Measurements from ENCODE around the gene CDH12. TPM values are rescaled to one million over a fixed set of nuclear protein-coding genes. Genes with fewer than 3 reads are reported as not detected.

CDH12 gene
- total and polyA plus RNA-seq, 4 donors, result 0.02 to 0.33 (median 0.17) TPM; not detected in 1

GRCh38 chr5:22764736-22765135 is 88.4 kb downstream of the CDH12 start:
- Histone ChIP-seq H3K27me3 (ENCODE audit: control insufficient read depth in 4 of 4, insufficient read depth in 4 of 4, low read length in 3 of 4) (no peaks in the 10 kb centered on the region), H3K9me3 (ENCODE audit: control insufficient read depth in 4 of 4, low read length in 3 of 4) (no peaks in the 10 kb centered on the region), H3K9ac (ENCODE audit: low read depth in 1 of 2, low read length in 2 of 2) (no peak overlapping the region), H3K36me3 (ENCODE audit: control insufficient read depth in 4 of 4, insufficient read depth in 3 of 4, low read depth in 1 of 4, low read length in 3 of 4) (no peaks in the 10 kb centered on the region), H3K27ac (ENCODE audit: low read depth in 1 of 2, low read length in 2 of 2) (no peak overlapping the region), H3K4me1 (ENCODE audit: control insufficient read depth in 4 of 4, insufficient read depth in 4 of 4, low read length in 3 of 4) (no peaks in the 10 kb centered on the region), H3K4me3 (ENCODE audit: low read depth in 1 of 3, low read length in 3 of 3) (no peak overlapping the region)
- TF ChIP-seq GABPA (IDR thresholded peaks at IDR 0.05 in 1 of 2, conservative IDR thresholded peaks at IDR 0.05 in 1 of 2), result no peak
- no peak for TF ChIP-seq FOXA2 (IDR thresholded peaks at IDR 0.05)
- no peak for TF ChIP-seq HNF4A (conservative IDR thresholded peaks at IDR 0.05)
- TF ChIP-seq, protein P1, sequence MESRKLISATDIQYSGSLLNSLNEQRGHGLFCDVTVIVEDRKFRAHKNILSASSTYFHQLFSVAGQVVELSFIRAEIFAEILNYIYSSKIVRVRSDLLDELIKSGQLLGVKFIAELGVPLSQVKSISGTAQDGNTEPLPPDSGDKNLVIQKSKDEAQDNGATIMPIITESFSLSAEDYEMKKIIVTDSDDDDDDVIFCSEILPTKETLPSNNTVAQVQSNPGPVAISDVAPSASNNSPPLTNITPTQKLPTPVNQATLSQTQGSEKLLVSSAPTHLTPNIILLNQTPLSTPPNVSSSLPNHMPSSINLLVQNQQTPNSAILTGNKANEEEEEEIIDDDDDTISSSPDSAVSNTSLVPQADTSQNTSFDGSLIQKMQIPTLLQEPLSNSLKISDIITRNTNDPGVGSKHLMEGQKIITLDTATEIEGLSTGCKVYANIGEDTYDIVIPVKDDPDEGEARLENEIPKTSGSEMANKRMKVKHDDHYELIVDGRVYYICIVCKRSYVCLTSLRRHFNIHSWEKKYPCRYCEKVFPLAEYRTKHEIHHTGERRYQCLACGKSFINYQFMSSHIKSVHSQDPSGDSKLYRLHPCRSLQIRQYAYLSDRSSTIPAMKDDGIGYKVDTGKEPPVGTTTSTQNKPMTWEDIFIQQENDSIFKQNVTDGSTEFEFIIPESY (IDR thresholded peaks at IDR 0.05), result no peak
- TF ChIP-seq, protein P2, sequence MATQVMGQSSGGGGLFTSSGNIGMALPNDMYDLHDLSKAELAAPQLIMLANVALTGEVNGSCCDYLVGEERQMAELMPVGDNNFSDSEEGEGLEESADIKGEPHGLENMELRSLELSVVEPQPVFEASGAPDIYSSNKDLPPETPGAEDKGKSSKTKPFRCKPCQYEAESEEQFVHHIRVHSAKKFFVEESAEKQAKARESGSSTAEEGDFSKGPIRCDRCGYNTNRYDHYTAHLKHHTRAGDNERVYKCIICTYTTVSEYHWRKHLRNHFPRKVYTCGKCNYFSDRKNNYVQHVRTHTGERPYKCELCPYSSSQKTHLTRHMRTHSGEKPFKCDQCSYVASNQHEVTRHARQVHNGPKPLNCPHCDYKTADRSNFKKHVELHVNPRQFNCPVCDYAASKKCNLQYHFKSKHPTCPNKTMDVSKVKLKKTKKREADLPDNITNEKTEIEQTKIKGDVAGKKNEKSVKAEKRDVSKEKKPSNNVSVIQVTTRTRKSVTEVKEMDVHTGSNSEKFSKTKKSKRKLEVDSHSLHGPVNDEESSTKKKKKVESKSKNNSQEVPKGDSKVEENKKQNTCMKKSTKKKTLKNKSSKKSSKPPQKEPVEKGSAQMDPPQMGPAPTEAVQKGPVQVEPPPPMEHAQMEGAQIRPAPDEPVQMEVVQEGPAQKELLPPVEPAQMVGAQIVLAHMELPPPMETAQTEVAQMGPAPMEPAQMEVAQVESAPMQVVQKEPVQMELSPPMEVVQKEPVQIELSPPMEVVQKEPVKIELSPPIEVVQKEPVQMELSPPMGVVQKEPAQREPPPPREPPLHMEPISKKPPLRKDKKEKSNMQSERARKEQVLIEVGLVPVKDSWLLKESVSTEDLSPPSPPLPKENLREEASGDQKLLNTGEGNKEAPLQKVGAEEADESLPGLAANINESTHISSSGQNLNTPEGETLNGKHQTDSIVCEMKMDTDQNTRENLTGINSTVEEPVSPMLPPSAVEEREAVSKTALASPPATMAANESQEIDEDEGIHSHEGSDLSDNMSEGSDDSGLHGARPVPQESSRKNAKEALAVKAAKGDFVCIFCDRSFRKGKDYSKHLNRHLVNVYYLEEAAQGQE (IDR thresholded peaks at IDR 0.05), result no peak
- TF ChIP-seq, protein P3, sequence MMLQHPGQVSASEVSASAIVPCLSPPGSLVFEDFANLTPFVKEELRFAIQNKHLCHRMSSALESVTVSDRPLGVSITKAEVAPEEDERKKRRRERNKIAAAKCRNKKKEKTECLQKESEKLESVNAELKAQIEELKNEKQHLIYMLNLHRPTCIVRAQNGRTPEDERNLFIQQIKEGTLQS (IDR thresholded peaks at IDR 0.05), result no peak
- TF ChIP-seq NR2F2 (IDR thresholded peaks at IDR 0.05), result no peak
- TF ChIP-seq TAF1 (conservative IDR thresholded peaks at IDR 0.05), result no peak
- no peak for TF ChIP-seq RXRA (IDR thresholded peaks at IDR 0.05)
- no peak for TF ChIP-seq JUND (IDR thresholded peaks at IDR 0.05)
- no peak for TF ChIP-seq RAD21 (IDR thresholded peaks at IDR 0.05)
- TF ChIP-seq YY1 (IDR thresholded peaks at IDR 0.05), result no peak
- TF ChIP-seq, protein P4, sequence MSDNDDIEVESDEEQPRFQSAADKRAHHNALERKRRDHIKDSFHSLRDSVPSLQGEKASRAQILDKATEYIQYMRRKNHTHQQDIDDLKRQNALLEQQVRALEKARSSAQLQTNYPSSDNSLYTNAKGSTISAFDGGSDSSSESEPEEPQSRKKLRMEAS (IDR thresholded peaks at IDR 0.05), result no peak
- no peak for TF ChIP-seq CTCF (IDR thresholded peaks at IDR 0.05; ENCODE audit: low read depth, low read length, missing input control)
- no peak for TF ChIP-seq FOXA1 (IDR thresholded peaks at IDR 0.05)
- no peak for TF ChIP-seq EGR1 (IDR thresholded peaks at IDR 0.05; ENCODE audit: low read depth in 2 of 2)
- no peak for TF ChIP-seq SP1 (IDR thresholded peaks at IDR 0.05)
- TF ChIP-seq HNF4G (IDR thresholded peaks at IDR 0.05), result no peak
- WGBS, result 72% methylated on average over 5 of the region's 5 CpGs
- no peak for DNase-seq (ENCODE audit: low spot score)
